GM12872 (cell line): ENCODE data around the gene MTRF1L.

Experiments used
- TF ChIP-seq, protein P1 (sequence below): IDR thresholded peaks from 3 replicates; pipeline ENCODE4 v1.5.1; 2011; ENCODE audit warnings: low read depth, mild to moderate bottlenecking, low read length, moderate library complexity; ENCODE audit not compliant: insufficient read depth

Gene MTRF1L

DNA sequence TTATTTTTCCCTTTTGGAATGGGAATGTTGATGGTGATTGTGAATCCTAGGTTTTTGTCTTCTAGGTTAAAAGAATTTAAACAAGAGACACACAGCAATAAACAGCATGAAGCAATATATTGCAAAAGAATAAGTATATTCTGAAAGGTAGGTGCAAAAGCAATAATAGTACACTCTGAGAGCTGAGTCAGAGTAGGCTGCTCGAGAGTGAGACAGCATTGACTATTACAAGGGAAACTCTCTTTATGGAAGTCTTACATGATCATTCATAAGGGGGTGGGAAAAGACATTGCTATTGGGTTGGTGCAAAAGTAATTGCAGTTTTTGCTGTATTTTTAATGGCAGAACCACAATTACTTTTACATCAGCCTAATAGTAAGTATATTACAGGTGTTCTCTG, 44.7 kb downstream of the MTRF1L start:
- TF ChIP-seq, protein P1, sequence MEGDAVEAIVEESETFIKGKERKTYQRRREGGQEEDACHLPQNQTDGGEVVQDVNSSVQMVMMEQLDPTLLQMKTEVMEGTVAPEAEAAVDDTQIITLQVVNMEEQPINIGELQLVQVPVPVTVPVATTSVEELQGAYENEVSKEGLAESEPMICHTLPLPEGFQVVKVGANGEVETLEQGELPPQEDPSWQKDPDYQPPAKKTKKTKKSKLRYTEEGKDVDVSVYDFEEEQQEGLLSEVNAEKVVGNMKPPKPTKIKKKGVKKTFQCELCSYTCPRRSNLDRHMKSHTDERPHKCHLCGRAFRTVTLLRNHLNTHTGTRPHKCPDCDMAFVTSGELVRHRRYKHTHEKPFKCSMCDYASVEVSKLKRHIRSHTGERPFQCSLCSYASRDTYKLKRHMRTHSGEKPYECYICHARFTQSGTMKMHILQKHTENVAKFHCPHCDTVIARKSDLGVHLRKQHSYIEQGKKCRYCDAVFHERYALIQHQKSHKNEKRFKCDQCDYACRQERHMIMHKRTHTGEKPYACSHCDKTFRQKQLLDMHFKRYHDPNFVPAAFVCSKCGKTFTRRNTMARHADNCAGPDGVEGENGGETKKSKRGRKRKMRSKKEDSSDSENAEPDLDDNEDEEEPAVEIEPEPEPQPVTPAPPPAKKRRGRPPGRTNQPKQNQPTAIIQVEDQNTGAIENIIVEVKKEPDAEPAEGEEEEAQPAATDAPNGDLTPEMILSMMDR, result no peak

DNA sequence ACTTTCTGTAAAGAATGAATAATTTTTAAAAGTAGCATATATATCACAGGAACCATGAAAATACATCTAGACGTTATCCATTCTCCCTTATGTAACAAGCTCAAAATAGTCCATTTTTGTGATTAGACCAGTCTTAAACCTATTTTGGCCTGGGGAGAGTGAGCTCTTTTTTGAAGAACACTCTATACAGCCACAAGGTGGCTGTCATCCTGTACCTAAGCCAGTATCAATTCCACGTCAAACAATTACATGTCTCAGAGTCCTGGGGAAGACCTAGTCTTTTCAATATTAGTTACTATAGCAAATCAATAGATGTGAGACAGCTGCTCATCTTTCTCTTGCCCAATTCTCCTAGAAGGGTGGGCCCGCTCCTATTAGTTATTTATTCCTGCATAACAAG, 48.1 kb downstream of the MTRF1L start:
- TF ChIP-seq, protein P1, result 0 out of 3 replicates have a peak, but pooled peaks have one; percentile 13

DNA sequence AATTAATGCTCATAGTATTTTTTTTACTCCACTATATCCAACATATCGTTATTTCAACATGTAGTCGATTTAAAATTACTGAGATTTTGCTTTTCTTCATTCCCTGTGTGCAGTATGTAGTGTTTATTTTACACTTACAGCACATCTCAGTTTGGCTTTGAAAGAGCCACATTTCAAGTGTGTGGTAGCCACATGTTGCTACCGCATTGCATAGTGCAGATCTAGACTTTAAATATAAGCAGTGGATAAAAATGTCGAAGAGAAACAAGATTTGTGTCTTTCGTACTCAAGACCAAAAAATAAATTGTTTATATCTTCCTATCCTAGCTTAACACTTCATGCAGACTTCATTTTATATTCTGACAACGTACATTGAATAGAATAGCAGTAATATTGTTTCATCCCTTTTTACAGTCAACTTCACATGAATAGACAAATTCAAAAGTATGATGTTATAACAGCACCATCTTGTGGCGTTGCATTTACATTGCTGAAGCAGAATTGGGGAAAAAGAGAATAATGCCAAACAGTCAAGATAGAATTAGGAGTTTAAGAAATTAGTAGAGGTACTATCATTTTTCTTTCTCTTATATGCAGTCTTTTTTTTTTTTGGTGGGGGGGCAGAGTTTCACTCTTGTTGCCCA, 49.5 kb downstream of the MTRF1L start:
- TF ChIP-seq, protein P1, result peak; percentile 37; the same call in 1 of the 3 replicates

DNA sequence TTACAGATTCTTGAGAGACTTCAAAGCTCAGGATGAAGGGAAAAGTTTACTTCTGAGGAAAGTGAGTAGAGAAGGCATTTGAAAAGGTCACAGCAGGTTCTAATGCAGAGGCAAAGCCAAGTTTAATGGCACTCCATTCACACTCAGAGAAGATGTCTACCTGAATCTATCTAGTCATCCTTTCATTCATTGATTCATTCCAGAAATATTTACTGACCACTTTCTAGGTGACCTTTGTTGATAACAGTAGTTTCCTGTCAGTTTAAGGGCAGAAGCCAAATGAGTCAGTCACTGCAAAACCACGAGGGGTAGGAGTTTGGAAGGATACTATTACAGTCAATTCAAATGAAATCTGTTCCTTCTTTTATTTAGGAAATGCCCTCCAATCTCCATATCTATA, 50.5 kb downstream of the MTRF1L start:
- TF ChIP-seq, protein P1, result no peak

DNA sequence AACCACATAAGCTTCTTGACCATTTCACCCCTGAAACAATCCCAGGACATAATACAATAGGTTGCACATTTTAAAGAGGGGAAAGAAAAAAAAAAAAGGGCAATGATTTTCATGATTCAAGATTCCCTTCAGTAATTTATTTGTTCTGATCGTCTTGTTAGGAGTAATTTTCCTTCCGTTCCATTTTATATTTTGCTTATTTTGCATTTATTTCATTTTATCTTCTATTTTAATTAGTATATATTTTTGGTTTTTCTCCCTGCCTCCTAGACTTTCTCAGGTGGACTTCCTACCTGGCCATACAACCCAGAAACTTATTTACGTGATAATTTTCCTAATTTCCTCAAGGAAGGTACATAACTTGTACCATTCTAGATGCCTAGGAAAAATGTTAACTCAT, 52.3 kb downstream of the MTRF1L start:
- TF ChIP-seq, protein P1, result no peak

DNA sequence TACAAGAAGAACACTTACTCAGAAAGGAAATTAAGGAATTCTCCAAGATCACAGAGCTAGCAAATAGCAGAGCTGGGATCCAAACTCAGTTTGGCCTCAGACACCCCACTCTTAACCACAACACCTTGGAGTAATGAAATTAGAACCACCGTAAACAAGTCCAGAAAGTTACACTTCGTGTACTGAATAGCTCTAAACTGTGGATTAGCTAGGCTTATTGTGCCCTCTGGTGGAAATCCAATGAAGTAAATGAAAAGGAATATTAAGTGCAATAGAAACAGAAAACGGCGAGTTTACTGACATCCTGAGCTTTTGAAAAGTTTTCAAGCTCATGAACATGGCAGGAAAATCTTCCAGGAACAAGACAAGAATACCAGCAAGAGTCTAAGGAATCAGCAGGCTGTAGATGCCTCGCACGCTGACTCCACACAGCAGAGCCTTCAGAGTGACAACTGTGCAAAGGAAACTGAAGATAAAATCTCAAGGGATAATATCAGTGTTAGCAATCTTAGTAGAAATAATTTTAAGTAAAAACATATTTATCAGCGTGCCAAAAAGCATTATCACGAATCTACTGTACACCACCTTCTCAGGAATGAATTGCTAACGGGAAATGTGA, 54.2 kb downstream of the MTRF1L start:
- TF ChIP-seq, protein P1, result peak; percentile 56

DNA sequence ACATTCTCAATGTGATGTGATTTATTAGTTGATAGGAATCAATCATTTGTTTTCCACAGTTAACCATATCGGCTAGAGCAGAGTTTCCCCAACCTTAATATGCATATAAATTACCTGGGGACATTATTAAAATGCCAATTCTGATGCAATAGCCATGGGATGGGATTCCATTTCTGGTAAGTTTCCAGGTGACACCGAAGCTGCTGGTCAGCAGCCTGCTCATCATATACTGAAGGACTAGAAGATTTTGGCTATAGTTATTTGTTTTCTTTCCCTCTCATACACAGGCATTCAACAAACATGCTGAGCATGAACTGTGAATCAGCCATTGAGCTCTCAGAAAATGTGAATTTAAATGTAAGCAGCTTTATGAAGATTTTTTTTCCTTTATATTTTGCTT, 55.5 kb downstream of the MTRF1L start:
- TF ChIP-seq, protein P1, result no peak
